Activated naive CD8-positive, alpha-beta T cell treated with anti-CD3 and anti-CD28 coated beads, Interleukin-2, amount 10 ng/mL, durations not matched to agents 7 days and 5 days (primary cell): ENCODE results near the gene CTAGE1. TPM values are rescaled to one million over a fixed set of nuclear protein-coding genes. Genes with fewer than 3 reads are reported as not detected.
"Not testable (repeated sequence)": the region's sequence is repeated elsewhere in the genome, so short reads cannot be mapped to it uniquely, and the experiment has no call there.

Experiments
- ATAC-seq: fragments of 150-1000 bp; cut with Tn5 transposase; one replicate; pipeline ENCODE4 v1.10.0; 2021; ENCODE audit warnings: low read depth, moderate library complexity
- POLR2A ChIA-PET: fragments of 350-600 bp; sonication (Branson Sonifier 250); formaldehyde crosslinking; loops from one replicate; lab custom pipeline; 2021; ENCODE audit warnings: antibody characterized with exemption; lab: Charles Lee
- DNase-seq: peaks from one replicate; pipeline ENCODE4 v3.0.0; 2021
- H3K27ac Mint-ChIP-seq: one replicate; pipeline ENCODE4 v1.8.0; 2022; ENCODE audit warnings: mild to moderate bottlenecking, mixed read lengths
- H3K27me3 Mint-ChIP-seq: one replicate; pipeline ENCODE4 v1.8.0; 2022; ENCODE audit warnings: mild to moderate bottlenecking, moderate library complexity, mixed read lengths
- H3K36me3 Mint-ChIP-seq: one replicate; pipeline ENCODE4 v1.8.0; 2021; ENCODE audit warnings: mild to moderate bottlenecking, mixed read lengths
- H3K4me1 Mint-ChIP-seq: one replicate; pipeline ENCODE4 v1.8.0; 2021; ENCODE audit warnings: mixed read lengths
- H3K4me3 Mint-ChIP-seq: one replicate; pipeline ENCODE4 v1.8.0; 2022; ENCODE audit warnings: mild to moderate bottlenecking, moderate library complexity, mixed read lengths
- H3K9me3 Mint-ChIP-seq: one replicate; pipeline ENCODE4 v1.8.0; 2021; ENCODE audit warnings: mixed read lengths
- total RNA-seq, 2 experiments: library from RNA; stranded (reverse); gene quantifications; one replicate each; pipeline ENCODE4 v1.2.3, GENCODE V29; 2021

The CTAGE1 gene
- not detected for total RNA-seq

- Mint-ChIP-seq H3K4me1 (no peaks in the 10 kb centered on the region), H3K4me3 (no peak within 1 kb of the TSS), H3K27ac (no peak within 1 kb of the TSS), H3K36me3 (no peaks in the 10 kb centered on the region), H3K9me3 (peaks cover 6% of the 10 kb centered on the region), H3K27me3 (no peaks in the 10 kb centered on the region)
- POLR2A ChIA-PET: no interaction called here
- ATAC-seq (no peak), DNase-seq (no peak)
These were observed at the start of gene CTAGE1 for GRCh38 chr18:22417496-22418188. Gene CTAGE1 (minus strand): TSS chr18:22417915. CDS start chr18:22417811, 104 bp downstream.

- no peak overlapping the region for H3K27ac Mint-ChIP-seq
- no peak overlapping the region for H3K4me3 Mint-ChIP-seq
- no peaks in the 10 kb centered on the region for H3K4me1 Mint-ChIP-seq
- no peak for DNase-seq
- no peaks in the 10 kb centered on the region for H3K9me3 Mint-ChIP-seq
- H3K36me3 Mint-ChIP-seq: no peaks in the 10 kb centered on the region
- ATAC-seq: no peak
- POLR2A ChIA-PET: interaction anchor here (0.6 kb wide), 1 partner anchor 242 kb away, joined by 3 read pairs; no protein-coding TSS in a partner anchor
- H3K27me3 Mint-ChIP-seq: peaks cover 3% of the 10 kb centered on the region
These were observed 49.1 kb upstream of the CTAGE1 start for GRCh38 chr18:22466608-22467395.

DNA sequence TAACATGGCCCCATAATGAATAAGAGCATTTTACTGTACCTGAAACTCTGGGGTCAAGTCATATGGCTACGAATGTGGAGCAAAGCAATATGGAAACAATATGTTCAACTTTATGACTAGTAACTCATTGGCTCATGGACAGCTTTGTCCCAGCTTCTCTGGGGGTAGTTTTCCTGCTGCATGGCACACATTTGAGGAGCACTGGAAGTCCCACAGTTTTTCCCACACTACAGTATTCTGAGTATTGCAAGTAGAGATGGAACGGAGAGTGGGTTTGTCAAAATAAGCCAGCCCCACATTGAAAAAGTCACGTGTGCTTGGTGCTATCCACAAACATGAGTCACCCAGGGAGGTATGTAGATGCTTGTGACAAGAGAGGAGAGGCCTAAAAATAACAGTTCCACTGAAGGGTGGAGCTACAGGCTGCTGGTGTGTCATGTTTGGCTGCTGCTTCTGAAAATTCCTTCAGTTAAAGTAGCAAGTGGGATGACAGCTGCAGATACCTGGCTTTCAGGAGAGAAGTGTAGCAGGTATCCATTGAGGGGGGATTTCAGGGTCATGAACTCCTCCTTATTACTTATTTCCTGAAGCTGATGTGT, 48.2 kb upstream of the CTAGE1 start:
- no peaks in the 10 kb centered on the region for H3K36me3 Mint-ChIP-seq
- H3K27ac Mint-ChIP-seq: no peak overlapping the region
- no peak for ATAC-seq
- H3K9me3 Mint-ChIP-seq: no peaks in the 10 kb centered on the region
- no peak for DNase-seq
- peaks cover 3% of the 10 kb centered on the region for H3K27me3 Mint-ChIP-seq
- H3K4me1 Mint-ChIP-seq: no peaks in the 10 kb centered on the region
- no peak overlapping the region for H3K4me3 Mint-ChIP-seq
- POLR2A ChIA-PET: no interaction called here

GRCh38 chr18:22463076-22463475, 45.4 kb upstream of the CTAGE1 start:
- H3K4me1 Mint-ChIP-seq: no peaks in the 10 kb centered on the region
- POLR2A ChIA-PET: no interaction called here
- DNase-seq (no peak), ATAC-seq (no peak)
- no peak overlapping the region for H3K4me3 Mint-ChIP-seq
- H3K27ac Mint-ChIP-seq: no peak overlapping the region
- peaks cover 4% of the 10 kb centered on the region for H3K27me3 Mint-ChIP-seq
- H3K9me3 Mint-ChIP-seq: no peaks in the 10 kb centered on the region
- H3K36me3 Mint-ChIP-seq: no peaks in the 10 kb centered on the region

DNA sequence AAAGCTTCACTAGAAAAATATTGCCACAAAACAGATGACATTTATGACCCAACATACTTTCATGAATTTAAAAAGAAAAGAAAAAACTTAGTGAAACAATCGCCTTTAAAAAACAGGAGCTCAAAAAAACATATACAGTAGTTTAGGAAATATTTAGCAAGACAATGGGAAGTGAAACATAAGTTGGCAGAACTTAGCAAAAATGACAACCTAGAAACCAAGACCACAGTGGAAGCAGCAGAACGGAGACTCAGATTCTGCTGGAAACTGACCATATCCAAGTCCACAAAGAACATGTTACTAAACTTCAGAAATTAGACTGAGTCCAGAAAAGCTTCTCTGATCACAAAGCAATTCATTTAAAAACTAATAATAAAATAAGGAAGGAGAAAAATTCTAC, 41.8 kb upstream of the CTAGE1 start:
- no peaks in the 10 kb centered on the region for H3K36me3 Mint-ChIP-seq
- no peak overlapping the region for H3K4me3 Mint-ChIP-seq
- H3K4me1 Mint-ChIP-seq: no peaks in the 10 kb centered on the region
- H3K9me3 Mint-ChIP-seq: no peaks in the 10 kb centered on the region
- ATAC-seq: no peak
- POLR2A ChIA-PET: no interaction called here
- no peak overlapping the region for H3K27ac Mint-ChIP-seq
- H3K27me3 Mint-ChIP-seq: peaks cover 2% of the 10 kb centered on the region
- no peak for DNase-seq

- no peaks in the 10 kb centered on the region for H3K36me3 Mint-ChIP-seq
- no peak overlapping the region for H3K27ac Mint-ChIP-seq
- no peak overlapping the region for H3K4me3 Mint-ChIP-seq
- POLR2A ChIA-PET: no interaction called here
- no peak for DNase-seq
- H3K4me1 Mint-ChIP-seq: no peaks in the 10 kb centered on the region
- ATAC-seq: no peak
- H3K27me3 Mint-ChIP-seq: peaks cover 2% of the 10 kb centered on the region
- no peaks in the 10 kb centered on the region for H3K9me3 Mint-ChIP-seq
These were observed 39.8 kb upstream of the CTAGE1 start for GRCh38 chr18:22457524-22457923.

DNA sequence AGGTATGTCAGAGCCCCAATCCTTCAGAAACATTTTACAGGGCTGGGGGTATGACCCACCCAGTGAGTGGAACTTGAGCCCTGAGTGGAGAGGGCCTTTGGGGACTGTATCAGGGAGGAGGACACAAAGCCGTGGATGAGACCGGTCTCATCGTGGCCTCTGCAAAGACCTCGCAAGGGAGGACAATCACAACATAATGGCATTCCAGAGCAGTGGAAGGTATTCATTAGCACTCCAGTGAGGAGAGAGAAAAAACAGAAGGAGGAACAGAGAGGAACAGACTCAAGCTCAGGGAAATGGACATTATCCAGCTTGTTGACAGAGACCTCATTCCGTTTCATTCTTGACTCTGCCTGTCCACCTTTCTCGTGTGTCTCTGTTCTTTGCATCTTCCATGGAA, 38.8 kb upstream of the CTAGE1 start:
- POLR2A ChIA-PET: no interaction called here
- Mint-ChIP-seq H3K27me3 (peaks cover 2% of the 10 kb centered on the region), H3K36me3 (no peaks in the 10 kb centered on the region), H3K27ac (no peak overlapping the region), H3K4me3 (no peak overlapping the region), H3K4me1 (no peaks in the 10 kb centered on the region), H3K9me3 (no peaks in the 10 kb centered on the region)
- ATAC-seq: no peak
- no peak for DNase-seq

- POLR2A ChIA-PET: no interaction called here
- Mint-ChIP-seq H3K27ac (no peak overlapping the region), H3K4me1 (no peaks in the 10 kb centered on the region), H3K36me3 (no peaks in the 10 kb centered on the region), H3K27me3 (peaks cover 2% of the 10 kb centered on the region), H3K9me3 (no peaks in the 10 kb centered on the region), H3K4me3 (no peak overlapping the region)
- ATAC-seq (no peak), DNase-seq (no peak)
These were observed 38.4 kb upstream of the CTAGE1 start for GRCh38 chr18:22456116-22456480.

GRCh38 chr18:22455425-22456115, 37.9 kb upstream of the CTAGE1 start:
- peaks cover 2% of the 10 kb centered on the region for H3K9me3 Mint-ChIP-seq
- no peaks in the 10 kb centered on the region for H3K4me1 Mint-ChIP-seq
- no peak overlapping the region for H3K4me3 Mint-ChIP-seq
- POLR2A ChIA-PET: no interaction called here
- no peak overlapping the region for H3K27ac Mint-ChIP-seq
- DNase-seq (no peak), ATAC-seq (no peak)
- peaks cover under 1% of the 10 kb centered on the region for H3K27me3 Mint-ChIP-seq
- no peaks in the 10 kb centered on the region for H3K36me3 Mint-ChIP-seq

DNA sequence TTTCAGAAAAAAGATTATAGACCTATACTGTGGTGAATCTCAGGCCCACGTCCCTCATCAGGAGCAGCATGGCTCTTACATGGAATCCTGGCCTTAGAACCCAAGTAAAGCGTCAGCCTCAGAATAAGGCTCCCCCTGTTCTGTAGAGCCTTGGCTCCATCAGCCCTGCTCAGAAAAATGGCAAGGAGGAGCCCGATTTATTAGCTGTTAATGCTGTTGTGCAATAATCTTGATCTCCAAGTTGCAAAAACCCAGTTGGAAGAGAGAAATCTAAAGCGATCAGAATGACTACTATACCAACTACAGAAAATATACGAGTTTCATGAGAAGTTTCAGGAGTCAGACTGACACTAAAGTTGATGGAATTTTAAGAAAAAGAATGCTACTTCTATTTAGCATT, 35.6 kb upstream of the CTAGE1 start:
- POLR2A ChIA-PET: no interaction called here
- Mint-ChIP-seq H3K4me1 (no peaks in the 10 kb centered on the region), H3K27me3 (no peaks in the 10 kb centered on the region), H3K27ac (no peak overlapping the region), H3K36me3 (no peaks in the 10 kb centered on the region), H3K9me3 (peaks cover 5% of the 10 kb centered on the region), H3K4me3 (no peak overlapping the region)
- DNase-seq: no peak
- ATAC-seq: no peak

- Mint-ChIP-seq H3K27ac (no peak overlapping the region), H3K27me3 (no peaks in the 10 kb centered on the region), H3K9me3 (peaks cover 5% of the 10 kb centered on the region), H3K4me1 (no peaks in the 10 kb centered on the region), H3K4me3 (no peak overlapping the region), H3K36me3 (no peaks in the 10 kb centered on the region)
- no peak for DNase-seq
- no peak for ATAC-seq
- POLR2A ChIA-PET: no interaction called here
These were observed 34.5 kb upstream of the CTAGE1 start for GRCh38 chr18:22452226-22452668.

- Mint-ChIP-seq H3K9me3 (peaks cover 5% of the 10 kb centered on the region), H3K27me3 (no peaks in the 10 kb centered on the region), H3K27ac (no peak overlapping the region), H3K36me3 (no peaks in the 10 kb centered on the region), H3K4me3 (no peak overlapping the region), H3K4me1 (no peaks in the 10 kb centered on the region)
- POLR2A ChIA-PET: no interaction called here
- no peak for ATAC-seq
- no peak for DNase-seq
These were observed 34.1 kb upstream of the CTAGE1 start for GRCh38 chr18:22451796-22452195.

- H3K9me3 Mint-ChIP-seq, H3K36me3 Mint-ChIP-seq, ATAC-seq, H3K4me3 Mint-ChIP-seq, POLR2A ChIA-PET, DNase-seq, H3K27me3 Mint-ChIP-seq, H3K4me1 Mint-ChIP-seq, H3K27ac Mint-ChIP-seq: not testable (repeated sequence)
These were observed 33.1 kb upstream of the CTAGE1 start for GRCh38 chr18:22450766-22451165.
